ENCODE measurements around the gene CDK17.
"Not testable (repeated sequence)": the region's sequence is repeated elsewhere in the genome, so short reads cannot be mapped to it uniquely, and the experiment has no call there.

CDK17 gene

GRCh38 chr12:96364092-96364700 lies 36.0 kb downstream of the CDK17 start:
- FAIRE-seq: no peak
- DNase-seq (ENCODE audit: extremely low spot score, insufficient read length, low read depth): no peak

DNA sequence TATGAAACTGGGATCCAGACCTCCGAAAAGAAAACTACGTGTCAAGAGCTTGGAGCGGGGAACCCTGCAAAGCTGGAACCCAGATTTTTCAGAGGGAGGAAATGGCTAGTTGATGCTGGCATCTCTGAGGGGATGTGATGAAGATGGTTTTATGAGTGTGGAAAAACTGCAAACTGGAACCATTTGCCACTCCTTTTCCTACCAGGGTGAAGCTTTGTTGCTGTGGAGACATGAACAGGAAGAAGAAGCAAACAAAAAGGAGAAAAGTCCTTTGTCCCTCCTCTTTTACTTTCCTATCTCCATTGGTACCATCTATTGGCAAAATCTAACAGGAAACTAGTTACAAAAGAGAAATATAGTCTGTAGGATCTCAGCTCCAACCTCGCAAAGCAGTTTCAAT lies 39.2 kb downstream of the CDK17 start:
- FAIRE-seq (no peak), DNase-seq (ENCODE audit: extremely low spot score, insufficient read length, low read depth) (no peak)

GRCh38 chr12:96360550-96360949 lies 39.7 kb downstream of the CDK17 start:
- no peak for DNase-seq (ENCODE audit: extremely low spot score, insufficient read length, low read depth)
- FAIRE-seq: no peak

GRCh38 chr12:96359328-96359727 lies 40.9 kb downstream of the CDK17 start:
- DNase-seq (ENCODE audit: extremely low spot score, insufficient read length, low read depth) (no peak), FAIRE-seq (no peak)

DNA sequence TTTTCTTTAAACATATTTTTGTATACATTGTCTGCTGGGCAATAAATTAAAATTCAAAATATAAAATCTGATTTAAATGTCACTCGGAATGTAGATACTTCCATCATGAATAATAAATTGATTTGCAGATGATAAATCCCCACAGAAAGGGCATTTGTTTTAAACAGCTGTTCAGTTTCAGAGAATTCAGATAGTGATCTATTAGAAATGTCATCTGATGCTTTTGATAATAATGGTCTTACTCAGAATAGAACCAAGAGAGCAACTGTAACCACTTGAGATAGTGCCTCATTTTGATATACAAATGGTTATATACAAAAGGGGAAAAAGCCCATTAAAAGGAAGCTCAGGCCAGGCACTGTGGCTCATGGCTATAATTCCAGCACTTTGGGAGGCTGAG lies 43.4 kb downstream of the CDK17 start:
- DNase-seq (ENCODE audit: extremely low spot score, insufficient read length, low read depth) (no peak), FAIRE-seq (peak; percentile 54)

DNA sequence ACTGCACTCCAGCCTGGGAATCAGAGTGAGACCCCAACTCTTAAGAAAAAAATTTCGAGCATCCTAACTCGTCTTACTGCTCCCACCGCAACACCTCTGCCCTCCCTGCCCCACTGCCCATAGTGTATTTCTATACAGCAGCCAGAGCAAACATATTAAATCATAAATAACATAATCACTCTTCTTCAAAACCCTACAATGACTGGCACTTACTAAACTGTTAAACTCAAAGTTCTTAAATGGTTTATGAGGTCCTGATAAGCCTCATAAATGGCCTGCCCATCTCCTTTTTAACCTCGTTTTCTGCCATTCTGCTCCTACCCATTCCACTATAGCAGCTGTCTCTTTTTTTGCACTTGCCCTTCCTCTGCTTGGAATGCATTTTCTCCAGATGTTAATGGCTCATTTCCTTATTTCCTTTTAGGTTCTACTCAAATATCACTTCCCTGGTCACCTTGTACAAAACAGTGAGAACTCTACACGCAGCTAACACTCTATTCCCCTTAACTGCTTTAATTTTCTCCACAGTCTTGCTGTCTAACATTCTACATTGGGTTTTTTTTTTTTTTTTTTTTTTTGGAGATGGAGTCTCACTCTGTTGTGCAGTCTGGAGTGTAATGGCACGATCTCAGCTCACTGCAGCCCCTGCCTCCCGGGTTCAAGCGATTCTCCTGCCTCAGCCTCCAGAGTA lies 45.2 kb downstream of the CDK17 start:
- no peak for FAIRE-seq
- DNase-seq (ENCODE audit: extremely low spot score, insufficient read length, low read depth): no peak

DNA sequence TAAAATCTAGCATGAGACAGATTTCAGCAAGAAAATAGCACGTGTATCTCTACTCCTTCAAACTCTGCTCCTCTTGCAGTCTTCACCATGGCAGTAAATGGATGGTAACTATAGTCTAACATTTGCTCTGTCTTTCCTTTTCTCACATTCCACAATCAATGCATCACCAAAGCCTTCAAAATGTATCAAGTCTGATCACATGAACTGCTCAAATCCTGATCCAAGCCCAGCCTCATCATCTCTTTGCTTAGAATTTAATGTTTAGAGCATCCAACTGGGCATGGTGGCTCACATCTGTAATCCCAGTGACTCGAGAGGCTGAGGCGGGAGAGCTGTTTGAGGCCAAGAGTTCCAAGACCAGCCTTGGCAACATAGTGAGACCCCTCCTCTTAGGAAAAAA lies 45.9 kb downstream of the CDK17 start:
- no peak for DNase-seq (ENCODE audit: extremely low spot score, insufficient read length, low read depth)
- no peak for FAIRE-seq

GRCh38 chr12:96352161-96352835 lies 47.9 kb downstream of the CDK17 start:
- peak; percentile 47 for FAIRE-seq
- DNase-seq (ENCODE audit: extremely low spot score, insufficient read length, low read depth): no peak

- peak; percentile 51 for FAIRE-seq
- no peak for DNase-seq (ENCODE audit: extremely low spot score, insufficient read length, low read depth)
These were observed 49.3 kb downstream of the CDK17 start for GRCh38 chr12:96350982-96351381.

DNA sequence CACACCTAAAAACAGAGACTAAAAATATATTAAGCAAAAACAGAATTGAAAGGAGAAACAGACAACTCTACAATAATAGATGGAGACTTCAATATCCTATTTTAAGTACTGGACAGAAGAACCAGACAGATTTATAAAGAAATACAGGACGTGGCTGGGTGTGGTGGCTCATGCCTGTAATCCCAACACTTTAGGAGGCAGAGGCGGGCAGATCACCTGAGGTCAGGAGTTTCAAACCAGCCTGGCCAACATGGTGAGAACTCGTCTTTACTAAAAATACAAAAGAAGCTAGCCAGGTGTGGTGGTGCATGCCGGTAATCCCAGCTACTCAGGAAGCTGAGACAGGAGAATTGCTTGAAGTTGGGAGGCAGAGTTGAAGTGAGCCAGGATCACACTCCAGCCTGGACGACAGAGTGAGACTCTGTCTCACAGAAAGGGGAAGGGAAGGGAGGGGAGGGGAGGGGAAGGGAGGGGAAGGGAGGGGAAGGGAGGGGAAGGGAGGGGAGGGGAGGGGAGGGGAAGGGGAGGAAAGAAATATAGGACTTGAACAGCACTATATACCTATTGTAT lies 53.0 kb downstream of the CDK17 start:
- DNase-seq (ENCODE audit: extremely low spot score, insufficient read length, low read depth) (no peak), FAIRE-seq (no peak)

GRCh38 chr12:96346716-96347115 lies 53.5 kb downstream of the CDK17 start:
- FAIRE-seq; DNase-seq (ENCODE audit: extremely low spot score, insufficient read length, low read depth): not testable (repeated sequence)

DNA sequence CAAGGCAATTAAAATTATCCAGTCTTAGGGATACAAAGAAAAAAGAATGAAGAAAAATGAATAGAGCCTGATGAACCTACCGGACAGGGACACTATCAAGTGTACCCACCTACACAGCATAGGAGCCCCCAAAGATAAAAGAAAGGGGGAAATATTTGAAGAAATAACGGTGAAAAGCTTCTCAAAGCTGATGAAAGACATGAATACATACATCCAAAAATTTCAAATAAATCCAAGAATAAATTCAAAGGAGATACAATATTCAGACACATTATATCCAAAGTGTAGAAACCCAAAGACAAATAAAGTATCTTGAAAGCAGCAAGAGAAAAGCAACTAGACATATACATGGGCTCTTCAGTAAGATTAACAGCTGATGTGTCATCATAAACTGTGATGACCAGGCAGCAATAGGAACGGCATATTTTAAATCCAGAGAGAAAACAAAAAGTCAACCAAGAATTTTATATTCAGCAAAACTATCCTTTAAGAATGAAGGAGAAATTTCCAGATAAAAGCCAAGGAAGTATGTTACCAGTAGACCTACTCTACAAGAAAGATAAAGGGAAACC lies 56.0 kb downstream of the CDK17 start:
- FAIRE-seq (no peak), DNase-seq (ENCODE audit: extremely low spot score, insufficient read length, low read depth) (no peak)

- FAIRE-seq: peak; percentile 87
These were observed 56.8 kb downstream of the CDK17 start for GRCh38 chr12:96343347-96343954.

GRCh38 chr12:96339666-96340065 lies 60.6 kb downstream of the CDK17 start:
- DNase-seq (ENCODE audit: extremely low spot score, insufficient read length, low read depth); FAIRE-seq: not testable (repeated sequence)

More at GRCh38 chr12:96343347-96343954, 56.8 kb downstream of the CDK17 start:
- no peak for DNase-seq (ENCODE audit: extremely low spot score, insufficient read length, low read depth)

- FAIRE-seq (peak; percentile 5), DNase-seq (ENCODE audit: extremely low spot score, insufficient read length, low read depth) (no peak)
These were observed 61.3 kb downstream of the CDK17 start for GRCh38 chr12:96338852-96339471.

GRCh38 chr12:96337953-96338352 lies 62.3 kb downstream of the CDK17 start:
- no peak for DNase-seq (ENCODE audit: extremely low spot score, insufficient read length, low read depth)
- FAIRE-seq: no peak

GRCh38 chr12:96336489-96336888 lies 63.8 kb downstream of the CDK17 start:
- FAIRE-seq: no peak
- DNase-seq (ENCODE audit: extremely low spot score, insufficient read length, low read depth): no peak

DNA sequence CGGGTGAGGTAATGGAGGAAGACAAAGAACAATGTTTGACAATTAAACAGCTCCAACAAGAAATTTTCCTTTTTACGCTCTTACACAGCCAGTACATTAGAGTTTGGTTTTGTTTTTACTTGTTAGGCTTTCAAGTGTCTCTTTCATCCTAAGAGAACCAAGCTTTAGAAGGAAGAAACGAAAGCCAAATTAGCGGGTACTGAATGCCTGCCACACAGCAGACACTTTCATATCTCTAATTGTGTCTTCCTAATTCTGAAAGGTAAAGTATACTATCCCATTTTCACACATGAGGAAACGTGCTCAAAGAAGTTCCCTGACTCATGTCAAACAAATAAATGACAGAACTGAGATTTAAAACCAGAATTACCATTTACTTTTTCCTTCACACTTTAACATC lies 65.0 kb downstream of the CDK17 start:
- FAIRE-seq (peak; percentile 85), DNase-seq (ENCODE audit: extremely low spot score, insufficient read length, low read depth) (no peak)

- FAIRE-seq (no peak), DNase-seq (ENCODE audit: extremely low spot score, insufficient read length, low read depth) (no peak)
These were observed 65.7 kb downstream of the CDK17 start for GRCh38 chr12:96334502-96334901.

DNA sequence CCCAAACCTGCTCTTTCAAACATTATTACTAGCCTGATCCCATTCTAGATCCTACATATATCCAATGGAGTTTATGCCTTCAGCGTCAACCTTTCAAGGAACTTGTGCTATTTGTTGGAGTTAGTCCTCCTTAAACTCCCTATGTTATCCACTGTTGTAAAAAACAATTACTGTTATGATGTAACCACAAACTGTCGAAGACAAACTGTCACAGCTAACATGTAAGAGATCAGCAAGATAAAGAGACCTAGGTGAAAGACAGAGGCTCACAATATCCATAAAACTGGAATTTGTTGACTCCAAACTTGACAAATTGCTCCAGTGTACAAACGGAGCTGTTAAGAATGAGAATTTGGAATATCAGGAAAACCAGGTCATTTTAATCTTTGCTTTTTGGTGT lies 70.7 kb downstream of the CDK17 start:
- no peak for FAIRE-seq

More for the DNA sequence above, 70.7 kb downstream of the CDK17 start:
- DNase-seq (ENCODE audit: extremely low spot score, insufficient read length, low read depth): no peak
